HG03575 (cell line): ENCODE measurements around the gene SAMD11.
"Not testable (repeated sequence)": the region's sequence is repeated elsewhere in the genome, so short reads cannot be mapped to it uniquely, and the experiment has no call there.

ENCODE experiments used
- ATAC-seq: cut with Tn5 transposase; IDR thresholded peaks from one replicate; pipeline ENCODE4 v1.9.1; 2021; ENCODE audit not compliant: unreplicated experiment, insufficient number of reproducible peaks, low FRiP score; ENCODE audit errors: extremely low read depth

Gene SAMD11

DNA sequence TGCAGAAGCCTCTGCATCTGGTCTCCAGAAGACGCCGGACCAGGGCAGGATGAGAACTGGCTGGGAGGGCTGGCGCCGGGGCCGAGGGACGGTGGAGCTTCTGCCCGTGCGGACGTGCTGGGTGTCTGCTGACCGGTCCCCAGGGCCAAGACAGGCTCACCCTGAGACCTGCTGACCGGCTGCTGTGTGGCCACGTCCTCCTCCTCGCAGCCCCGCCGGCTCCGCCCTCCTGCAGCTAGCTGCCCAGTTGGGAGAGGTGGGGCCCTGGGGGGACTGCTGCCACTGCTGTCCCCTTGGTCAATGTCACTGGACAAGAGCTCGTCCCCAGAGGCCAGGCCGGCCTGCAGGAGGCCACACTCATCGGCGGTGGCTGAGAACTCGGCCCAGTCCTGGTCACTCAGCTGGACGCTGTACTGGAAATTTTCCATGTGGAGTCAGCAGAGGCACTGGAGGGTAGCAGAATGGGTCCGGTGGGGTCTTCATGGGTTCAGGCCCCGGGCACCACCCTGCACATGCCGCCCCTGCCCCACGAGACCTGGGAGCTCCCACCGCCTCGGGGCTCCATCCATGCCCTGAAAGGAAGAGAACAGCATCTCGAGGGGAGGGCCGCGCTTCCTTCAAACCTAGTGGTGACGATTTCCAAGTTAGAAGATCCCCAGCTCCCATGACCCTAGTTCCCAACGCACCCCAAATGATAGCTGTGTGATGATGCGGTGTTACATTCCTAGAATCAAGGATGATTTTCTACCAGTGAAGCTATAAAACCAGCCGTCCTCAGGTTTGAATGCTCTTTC is 57.1 kb downstream of the SAMD11 start:
- no peak for ATAC-seq

DNA sequence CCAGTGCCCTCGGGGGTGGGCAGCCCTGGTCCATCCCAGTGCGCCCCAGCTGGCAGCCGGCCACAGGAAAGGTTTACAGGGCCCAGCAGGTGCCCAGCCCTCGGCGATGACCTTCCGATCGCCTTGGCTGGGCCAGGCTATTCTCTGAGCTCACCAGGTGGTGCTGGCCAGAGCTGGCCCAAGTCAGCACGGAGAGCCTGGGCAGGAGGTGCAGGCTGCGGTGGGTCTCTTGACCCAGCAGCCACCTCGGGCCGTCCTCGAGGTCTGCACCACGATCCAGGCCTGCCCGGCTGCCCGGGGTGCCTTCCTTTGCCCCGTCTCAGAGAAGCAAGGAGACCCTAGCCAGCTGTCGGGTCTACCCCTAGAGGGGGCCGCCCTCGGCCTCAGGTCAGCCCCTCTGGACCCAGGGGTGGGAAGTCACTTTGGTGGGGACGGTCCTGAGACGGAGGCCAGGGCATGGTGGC is 57.8 kb downstream of the SAMD11 start:
- no peak for ATAC-seq

DNA sequence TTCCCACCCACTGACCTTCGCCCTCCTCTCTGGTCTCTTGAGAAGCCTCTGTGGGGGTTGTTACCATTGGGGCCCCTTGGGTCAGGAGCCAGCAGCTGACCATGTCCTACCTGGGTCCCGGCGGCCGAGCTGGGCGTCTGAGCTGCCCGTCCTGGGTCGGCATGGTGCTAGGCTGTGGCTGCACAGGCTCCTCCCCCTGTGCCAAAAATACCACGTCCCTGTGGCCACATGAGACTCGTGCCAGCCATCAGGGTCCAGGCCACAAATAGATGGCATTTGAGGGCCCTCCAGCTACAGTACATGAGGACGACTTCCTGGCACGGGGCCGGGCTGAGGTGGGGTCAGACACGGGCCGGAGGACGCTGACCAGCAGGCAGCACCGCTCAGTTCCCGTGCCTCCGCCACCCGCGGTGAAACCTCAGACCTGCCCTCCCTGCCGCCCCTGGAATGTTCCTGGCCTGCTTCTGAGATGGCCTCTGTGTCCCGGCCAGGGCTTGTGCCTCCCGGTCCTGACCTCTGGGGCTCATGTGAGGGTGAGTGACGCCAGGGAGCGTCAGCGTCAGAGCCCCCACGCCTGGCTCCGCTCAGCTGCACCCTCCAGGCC is 58.3 kb downstream of the SAMD11 start, which contains the start of gene PERM1:
TSS of gene PERM1 (minus strand) at position 139 of the 604 bp plus-strand sequence. CDS start 1,064 bp downstream, outside the sequence.
- no peak for ATAC-seq

DNA sequence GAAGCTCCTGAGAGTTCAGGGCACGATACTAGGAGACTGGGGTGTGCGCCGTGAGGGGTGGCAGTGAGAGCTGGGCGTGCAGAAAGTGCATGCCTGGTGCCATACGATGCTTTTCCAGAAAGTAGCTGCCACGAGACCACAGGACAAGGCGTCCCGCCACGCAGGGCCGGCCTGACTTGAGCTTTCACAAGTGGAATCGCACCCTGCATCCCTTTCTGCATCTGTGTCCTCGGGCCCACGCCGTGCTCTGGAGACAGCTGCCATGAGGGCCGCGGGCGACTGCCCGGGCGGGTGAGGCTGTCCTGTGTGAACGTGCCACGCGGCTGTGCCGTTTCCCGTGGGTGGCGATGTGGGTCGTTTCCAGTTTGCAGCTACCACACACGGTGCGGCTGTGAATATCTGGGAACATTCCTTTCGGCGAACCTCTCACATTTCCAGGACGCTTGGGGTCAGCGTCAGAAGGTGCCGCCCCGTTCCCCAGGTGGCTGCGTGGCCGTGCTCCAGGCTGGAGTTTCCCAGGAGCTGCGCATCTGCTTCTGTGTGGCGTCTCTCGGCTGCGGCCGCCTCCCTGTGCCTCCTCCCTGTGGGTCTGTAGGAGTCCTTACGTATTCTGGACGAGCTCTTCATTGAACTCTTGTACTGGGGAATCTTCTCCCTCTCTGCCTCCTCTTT is 59.2 kb downstream of the SAMD11 start:
- ATAC-seq = no peak

DNA sequence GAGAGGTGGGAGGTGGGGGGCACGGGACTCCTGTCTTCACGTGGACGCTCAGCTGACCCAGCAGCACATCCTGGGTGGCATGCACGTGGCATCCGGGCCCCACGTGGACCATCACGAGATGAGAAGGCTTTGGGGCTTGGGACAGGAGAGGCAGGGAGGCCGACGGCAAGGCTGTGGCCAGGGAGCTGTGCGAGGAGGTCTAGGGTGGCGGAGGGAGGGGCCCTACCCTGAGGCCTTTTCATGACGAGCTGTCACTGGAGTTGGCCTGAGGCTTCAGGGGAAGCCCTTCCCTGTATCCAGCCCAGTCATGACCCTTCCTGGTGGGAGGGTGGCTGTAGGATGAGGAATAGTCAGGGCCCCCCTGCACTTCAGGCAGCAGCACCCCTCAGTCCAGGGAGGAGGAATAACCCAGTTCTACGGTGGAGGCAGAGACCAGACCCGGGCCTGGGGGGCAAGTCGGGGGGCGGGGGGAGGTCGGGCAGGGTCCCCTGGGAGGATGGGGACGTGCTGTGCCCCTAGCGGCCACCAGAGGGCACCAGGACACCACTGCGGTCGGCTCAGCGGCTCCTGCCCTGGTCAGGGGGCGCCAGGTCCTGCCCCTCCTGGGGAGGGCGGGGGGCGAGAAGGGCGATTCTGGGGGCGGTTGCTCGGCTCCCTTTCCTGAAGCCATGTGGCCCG is 60.2 kb downstream of the SAMD11 start:
- ATAC-seq = no peak

DNA sequence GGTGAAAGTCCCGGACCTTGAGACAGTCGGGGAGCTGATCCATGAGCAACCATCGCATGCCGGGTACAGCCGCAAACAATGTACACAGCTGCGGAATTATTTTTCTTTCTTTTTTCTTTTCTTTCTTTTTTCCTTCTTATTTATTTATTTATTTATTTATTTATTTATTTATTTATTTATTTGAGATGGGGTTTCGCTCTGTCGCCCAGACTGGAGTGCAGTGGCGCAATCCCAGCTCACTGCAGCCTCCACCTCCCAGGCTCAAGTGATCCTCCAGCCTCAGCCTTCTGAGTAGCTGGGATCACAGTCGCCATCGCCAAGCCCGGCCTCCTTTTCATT is 60.7 kb downstream of the SAMD11 start:
- ATAC-seq = no peak

DNA sequence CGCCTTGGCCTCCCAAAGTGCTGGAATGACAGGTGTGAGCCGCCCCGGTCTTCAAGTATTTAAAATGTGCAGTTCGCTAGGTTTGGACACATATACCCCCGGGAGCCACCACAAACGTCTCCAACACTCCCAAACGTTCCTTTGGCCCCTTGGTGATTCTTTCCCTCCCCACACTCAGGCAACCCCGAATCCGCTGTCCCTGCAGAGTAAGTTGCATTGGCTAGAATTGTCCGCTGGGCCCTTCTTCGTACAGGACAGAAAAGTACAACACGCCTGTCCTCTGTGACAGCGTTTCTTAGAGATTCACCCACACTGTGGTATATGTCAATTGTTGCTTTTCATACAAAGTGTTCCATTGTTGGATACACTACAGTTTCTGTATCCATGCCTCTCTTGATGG is 61.4 kb downstream of the SAMD11 start:
- no peak for ATAC-seq

DNA sequence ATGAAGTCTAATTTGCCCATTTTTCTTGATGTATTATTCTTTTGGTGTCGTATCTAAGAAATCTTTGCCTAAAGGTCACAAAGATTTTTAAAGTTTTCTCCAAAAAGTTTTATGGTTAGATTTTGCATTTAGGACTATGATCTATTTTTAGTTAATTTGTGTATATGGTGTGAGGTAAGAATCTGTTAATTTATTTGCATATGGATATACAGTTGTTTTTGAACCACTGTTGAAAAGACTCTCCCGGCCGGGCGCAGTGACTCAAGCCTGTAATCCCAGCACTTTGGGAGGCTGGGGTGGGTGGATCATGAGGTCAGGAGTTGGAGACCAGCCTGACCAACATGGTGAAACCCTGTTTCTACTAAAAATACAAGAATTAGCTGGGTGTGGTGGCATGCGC is 64.3 kb downstream of the SAMD11 start:
- not testable (repeated sequence) for ATAC-seq

DNA sequence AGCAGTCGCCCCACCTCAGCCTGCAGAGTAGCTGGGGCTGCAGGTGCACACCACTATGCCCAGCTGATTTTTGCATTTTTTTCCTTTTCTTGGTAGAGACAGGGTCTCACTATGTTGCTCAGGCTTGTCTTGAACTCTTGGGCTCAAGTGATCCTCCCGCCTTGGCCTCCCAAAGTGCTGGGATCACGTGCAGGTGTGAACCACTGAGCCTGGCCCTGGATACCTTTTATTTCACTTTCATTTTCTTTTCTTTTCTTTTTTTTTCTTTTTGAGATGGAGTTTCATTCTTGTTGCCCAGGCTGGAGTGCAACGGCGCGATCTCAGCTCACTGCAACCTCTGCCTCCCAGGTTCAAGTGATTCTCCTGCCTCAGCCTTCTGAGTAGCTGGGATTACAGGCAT is 67.6 kb downstream of the SAMD11 start:
- ATAC-seq = not testable (repeated sequence)

DNA sequence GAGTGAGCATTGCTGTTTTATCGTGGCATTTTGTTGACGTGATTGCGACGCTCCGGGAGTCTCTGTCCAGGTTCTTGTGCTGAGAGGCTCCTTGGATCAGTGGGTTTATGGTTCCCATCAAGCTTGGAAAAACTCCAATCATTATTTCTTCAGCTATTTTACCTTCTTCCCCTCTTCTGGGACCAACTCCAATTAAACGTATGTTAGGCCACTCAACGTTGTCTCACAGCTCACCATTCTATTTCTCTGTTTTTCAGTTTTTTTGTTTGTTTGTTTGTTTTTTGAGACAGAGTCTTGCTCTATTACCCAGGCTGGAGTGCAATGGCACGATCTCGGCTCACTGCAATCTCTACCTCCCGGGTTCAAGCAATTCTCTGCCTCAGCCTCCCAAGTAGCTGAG is 68.2 kb downstream of the SAMD11 start:
- no peak for ATAC-seq

DNA sequence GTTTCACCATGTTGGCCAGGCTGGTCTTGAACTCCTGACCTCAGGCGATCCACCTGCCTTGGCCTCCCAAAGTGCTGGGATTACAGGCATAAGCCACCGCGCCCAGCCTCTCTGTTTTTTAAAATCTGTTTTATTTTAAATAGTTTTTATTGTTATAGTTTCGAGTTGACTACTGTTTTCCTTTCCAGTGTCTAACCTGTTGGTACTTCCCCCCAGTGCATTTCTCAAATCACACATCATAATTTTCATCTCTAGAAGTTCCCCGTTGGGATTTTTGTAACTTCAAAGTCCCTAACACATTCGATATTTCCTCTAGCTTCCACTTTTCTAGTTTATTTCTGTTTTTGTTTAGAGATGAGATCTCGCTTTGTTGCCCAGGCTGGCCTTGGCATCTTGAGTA is 68.6 kb downstream of the SAMD11 start:
- no peak for ATAC-seq

DNA sequence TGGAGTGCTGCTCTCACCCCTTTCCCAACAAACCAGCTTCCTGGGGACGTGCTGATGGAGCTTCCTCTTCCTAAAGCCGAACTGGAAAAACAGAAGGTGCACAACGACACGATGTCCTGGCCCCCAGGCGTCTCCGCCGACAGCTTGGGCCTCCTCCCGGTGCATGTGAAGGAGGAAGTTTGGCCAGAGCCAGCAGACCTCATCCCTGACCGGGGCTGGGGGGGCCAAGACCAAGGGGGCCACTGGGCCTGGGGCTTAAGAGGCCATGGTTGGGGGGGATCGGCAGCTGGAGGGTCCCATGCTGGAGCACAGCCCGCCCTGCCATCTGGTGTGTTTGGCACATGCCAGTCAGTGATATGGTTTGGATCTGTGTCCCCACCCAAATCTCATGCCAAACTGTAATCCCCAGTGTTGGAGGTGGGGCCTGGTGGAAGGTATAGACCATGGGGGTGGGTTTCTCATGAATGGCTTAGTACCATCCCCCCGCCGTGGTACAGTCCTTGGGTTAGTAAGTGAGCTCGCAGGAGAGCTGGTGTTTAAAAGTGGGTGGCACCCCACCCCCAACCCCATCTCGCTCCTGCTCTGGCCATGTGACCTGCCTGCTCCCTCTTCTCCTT is 69.8 kb downstream of the SAMD11 start:
- no peak for ATAC-seq
